ENCODE data around the gene ANXA8.
"Not testable (repeated sequence)": the region's sequence is repeated elsewhere in the genome, so short reads cannot be mapped to it uniquely, and the experiment has no call there.

DNA sequence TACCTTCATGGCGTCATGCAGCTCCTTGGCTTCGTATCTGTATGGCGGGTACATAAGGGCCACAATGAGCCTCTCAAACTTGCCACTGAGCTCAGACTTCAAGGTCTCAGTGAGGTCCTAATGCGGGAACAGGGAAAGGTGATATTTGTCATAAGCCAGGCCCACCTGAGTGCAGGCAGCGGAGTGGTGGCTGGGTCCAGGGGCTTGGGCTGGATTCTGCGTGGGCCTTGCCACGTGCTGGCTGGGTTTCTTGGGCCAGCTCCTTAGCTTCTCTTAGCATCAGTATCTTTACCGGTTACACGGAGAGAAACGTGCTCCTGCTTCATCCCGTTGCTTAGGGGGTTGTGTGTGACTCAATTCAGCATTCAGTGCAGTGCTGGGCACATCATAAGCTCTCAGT lies 6.8 kb downstream of the ANXA8 start:
- not testable (repeated sequence) for TF ChIP-seq EZH2 (IDR thresholded peaks at IDR 0.05; ENCODE audit: low read length, missing control alignments)
- TF ChIP-seq, protein P1, sequence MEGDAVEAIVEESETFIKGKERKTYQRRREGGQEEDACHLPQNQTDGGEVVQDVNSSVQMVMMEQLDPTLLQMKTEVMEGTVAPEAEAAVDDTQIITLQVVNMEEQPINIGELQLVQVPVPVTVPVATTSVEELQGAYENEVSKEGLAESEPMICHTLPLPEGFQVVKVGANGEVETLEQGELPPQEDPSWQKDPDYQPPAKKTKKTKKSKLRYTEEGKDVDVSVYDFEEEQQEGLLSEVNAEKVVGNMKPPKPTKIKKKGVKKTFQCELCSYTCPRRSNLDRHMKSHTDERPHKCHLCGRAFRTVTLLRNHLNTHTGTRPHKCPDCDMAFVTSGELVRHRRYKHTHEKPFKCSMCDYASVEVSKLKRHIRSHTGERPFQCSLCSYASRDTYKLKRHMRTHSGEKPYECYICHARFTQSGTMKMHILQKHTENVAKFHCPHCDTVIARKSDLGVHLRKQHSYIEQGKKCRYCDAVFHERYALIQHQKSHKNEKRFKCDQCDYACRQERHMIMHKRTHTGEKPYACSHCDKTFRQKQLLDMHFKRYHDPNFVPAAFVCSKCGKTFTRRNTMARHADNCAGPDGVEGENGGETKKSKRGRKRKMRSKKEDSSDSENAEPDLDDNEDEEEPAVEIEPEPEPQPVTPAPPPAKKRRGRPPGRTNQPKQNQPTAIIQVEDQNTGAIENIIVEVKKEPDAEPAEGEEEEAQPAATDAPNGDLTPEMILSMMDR (conservative IDR thresholded peaks at IDR 0.05 in 1 of 2, IDR thresholded peaks at IDR 0.05 in 1 of 2; ENCODE audit: low read depth in 1 of 2, low read length in 2 of 2), result not testable (repeated sequence)
